Measurements from ENCODE around the gene ALK. TPM values are rescaled to one million over a fixed set of nuclear protein-coding genes. Genes with fewer than 3 reads are reported as not detected.

ALK gene
- total and polyA plus RNA-seq, 2 experiments from 2014 or later: 0.35 TPM; not detected in 1

- TF ChIP-seq ZNF114 (CRISPR knock-in tag; IDR thresholded peaks at IDR 0.05) (no peak), CREB1 (CRISPR knock-in tag; IDR thresholded peaks at IDR 0.05; ENCODE audit: low read depth) (no peak), ZNF462 (CRISPR knock-in tag; IDR thresholded peaks at IDR 0.05) (no peak), EZH2 (IDR thresholded peaks at IDR 0.05; ENCODE audit: low read depth, unreplicated experiment) (no peak), NANOG (IDR thresholded peaks at IDR 0.05; ENCODE audit: borderline replicate concordance) (no peak)
- TF ChIP-seq, protein P1, sequence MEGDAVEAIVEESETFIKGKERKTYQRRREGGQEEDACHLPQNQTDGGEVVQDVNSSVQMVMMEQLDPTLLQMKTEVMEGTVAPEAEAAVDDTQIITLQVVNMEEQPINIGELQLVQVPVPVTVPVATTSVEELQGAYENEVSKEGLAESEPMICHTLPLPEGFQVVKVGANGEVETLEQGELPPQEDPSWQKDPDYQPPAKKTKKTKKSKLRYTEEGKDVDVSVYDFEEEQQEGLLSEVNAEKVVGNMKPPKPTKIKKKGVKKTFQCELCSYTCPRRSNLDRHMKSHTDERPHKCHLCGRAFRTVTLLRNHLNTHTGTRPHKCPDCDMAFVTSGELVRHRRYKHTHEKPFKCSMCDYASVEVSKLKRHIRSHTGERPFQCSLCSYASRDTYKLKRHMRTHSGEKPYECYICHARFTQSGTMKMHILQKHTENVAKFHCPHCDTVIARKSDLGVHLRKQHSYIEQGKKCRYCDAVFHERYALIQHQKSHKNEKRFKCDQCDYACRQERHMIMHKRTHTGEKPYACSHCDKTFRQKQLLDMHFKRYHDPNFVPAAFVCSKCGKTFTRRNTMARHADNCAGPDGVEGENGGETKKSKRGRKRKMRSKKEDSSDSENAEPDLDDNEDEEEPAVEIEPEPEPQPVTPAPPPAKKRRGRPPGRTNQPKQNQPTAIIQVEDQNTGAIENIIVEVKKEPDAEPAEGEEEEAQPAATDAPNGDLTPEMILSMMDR (conservative IDR thresholded peaks at IDR 0.05; ENCODE audit: low read depth in 2 of 2): no peak
- Mint-ChIP-seq H3K27ac (no peak overlapping the region), H3K27me3 (ENCODE audit: insufficient read depth, low read depth, poor library complexity) (peaks cover 2% of the 10 kb centered on the region), H3K9me3 (peaks cover 5% of the 10 kb centered on the region; the same call in 1 of the 3 replicates), H3K36me3 (ENCODE audit: low read depth) (peaks cover 2% of the 10 kb centered on the region; the same call in 1 of the 3 replicates), H3K4me3 (no peak overlapping the region), H3K4me1 (no peaks in the 10 kb centered on the region; the same call in 2 of the 3 replicates)
- H3K79me2 ChIP-seq (replicated peaks; ENCODE audit: insufficient read depth): no peaks in the 10 kb centered on the region
- no peaks in the 10 kb centered on the region for H3K4me1 ChIP-seq (ENCODE audit: insufficient read depth)
- H3K27ac ChIP-seq (ENCODE audit: low read depth): no peak overlapping the region
- no peaks in the 10 kb centered on the region for H3F3A ChIP-seq (replicated peaks; ENCODE audit: low read depth)
- no peak for DNase-seq (ENCODE audit: low spot score)
- no peaks in the 10 kb centered on the region for H4K20me1 ChIP-seq (replicated peaks; ENCODE audit: insufficient read depth)
- H2AFZ ChIP-seq: no peak overlapping the region
- 0 out of 2 replicates have a peak, but pooled peaks cover 4% of the 10 kb centered on the region for H3K9me2 ChIP-seq (ENCODE audit: insufficient read depth)
- H3K4me2 ChIP-seq: no peak overlapping the region
- H3K4me3 ChIP-seq: no peak overlapping the region
- no peaks in the 10 kb centered on the region for H3K36me3 ChIP-seq (ENCODE audit: insufficient read depth)
- no peaks in the 10 kb centered on the region for H3K27me3 ChIP-seq (ENCODE audit: insufficient read depth)
- no peak for ATAC-seq
These were observed 131.4 kb downstream of the ALK start for GRCh38 chr2:29789911-29790485.
